HG03575 (cell line): Measurements from ENCODE around the gene SEMA5A.

Source experiments
- ATAC-seq: cut with Tn5 transposase; IDR thresholded peaks from one replicate; pipeline ENCODE4 v1.9.1; 2021; ENCODE audit not compliant: unreplicated experiment, insufficient number of reproducible peaks, low FRiP score; ENCODE audit errors: extremely low read depth

The SEMA5A gene

GRCh38 chr5:9071524-9071923, 474.4 kb downstream of the SEMA5A start:
- ATAC-seq: no peak

- ATAC-seq: no peak
Measured at GRCh38 chr5:9071074-9071473, 474.8 kb downstream of the SEMA5A start.

GRCh38 chr5:9069650-9070049, 476.2 kb downstream of the SEMA5A start:
- no peak for ATAC-seq

- no peak for ATAC-seq
Measured at GRCh38 chr5:9067154-9067553, 478.7 kb downstream of the SEMA5A start.

- no peak for ATAC-seq
Measured at GRCh38 chr5:9066349-9066748, 479.5 kb downstream of the SEMA5A start.

- ATAC-seq: no peak
Measured at GRCh38 chr5:9063615-9064245, 482.1 kb downstream of the SEMA5A start.

- ATAC-seq: no peak
Measured at GRCh38 chr5:9062873-9063272, 483.0 kb downstream of the SEMA5A start.

- no peak for ATAC-seq
Measured at GRCh38 chr5:9059920-9060691, 485.8 kb downstream of the SEMA5A start.

- no peak for ATAC-seq
Measured at GRCh38 chr5:9058666-9059065, 487.2 kb downstream of the SEMA5A start.

- ATAC-seq: no peak
Measured at GRCh38 chr5:9058161-9058560, 487.7 kb downstream of the SEMA5A start.

- ATAC-seq: no peak
Measured at GRCh38 chr5:9057406-9058000, 488.4 kb downstream of the SEMA5A start.

- no peak for ATAC-seq
Measured at GRCh38 chr5:9056046-9056445, 489.8 kb downstream of the SEMA5A start.

- no peak for ATAC-seq
Measured at GRCh38 chr5:9054821-9055589, 490.9 kb downstream of the SEMA5A start.

GRCh38 chr5:9054322-9054721, 491.6 kb downstream of the SEMA5A start:
- no peak for ATAC-seq

- no peak for ATAC-seq
Measured at GRCh38 chr5:9052421-9052820, 493.5 kb downstream of the SEMA5A start.

GRCh38 chr5:9051779-9052178, 494.1 kb downstream of the SEMA5A start:
- no peak for ATAC-seq

GRCh38 chr5:9047932-9048331, 497.9 kb downstream of the SEMA5A start:
- no peak for ATAC-seq

GRCh38 chr5:9046756-9047481, 499.0 kb downstream of the SEMA5A start:
- ATAC-seq: no peak

- no peak for ATAC-seq
Measured at GRCh38 chr5:9045946-9046345, 499.9 kb downstream of the SEMA5A start.
